Neural progenitor cell (in vitro differentiated cells): ENCODE measurements around the gene CSNK1G2. TPM values are rescaled to one million over a fixed set of nuclear protein-coding genes. Genes with fewer than 3 reads are reported as not detected.

ENCODE experiments used
- DNase-seq: peaks from one replicate; pipeline ENCODE4 v3.0.0-alpha.2; 2016; ENCODE audit warnings: low spot score
- H2AFZ ChIP-seq: fragments of 200-600 bp; sonication (generic); replicated peaks from 2 replicates; pipeline ENCODE4 v1.6.1; 2016; ENCODE audit warnings: antibody characterized with exemption
- H3F3A ChIP-seq: fragments of 200-600 bp; sonication (generic); 2 replicates; pipeline ENCODE4 v1.6.1; 2016; ENCODE audit warnings: antibody characterized with exemption, low read depth
- H3K27ac ChIP-seq: fragments of 200-600 bp; sonication (generic); 2 replicates; pipeline ENCODE4 v1.5.1; 2016; ENCODE audit warnings: mild to moderate bottlenecking
- H3K27me3 ChIP-seq: fragments of 200-600 bp; sonication (generic); 2 replicates; pipeline ENCODE4 v1.6.1; 2016; ENCODE audit warnings: mild to moderate bottlenecking, moderate library complexity
- H3K36me3 ChIP-seq: fragments of 200-600 bp; sonication (generic); 2 replicates; pipeline ENCODE4 v1.5.1; 2016
- H3K4me1 ChIP-seq: fragments of 200-600 bp; sonication (generic); 2 replicates; pipeline ENCODE4 v1.6.1; 2016; ENCODE audit warnings: mixed run types
- H3K4me2 ChIP-seq: fragments of 200-600 bp; sonication (generic); 2 replicates; pipeline ENCODE4 v1.6.1; 2016
- H3K4me3 ChIP-seq: fragments of 200-600 bp; sonication (generic); 2 replicates; pipeline ENCODE4 v1.5.1; 2016
- H3K79me2 ChIP-seq: fragments of 200-600 bp; sonication (generic); 2 replicates; pipeline ENCODE4 v1.6.1; 2016; ENCODE audit warnings: low read depth
- H3K9ac ChIP-seq: fragments of 200-600 bp; sonication (generic); 2 replicates; pipeline ENCODE4 v1.6.1; 2016
- H3K9me3 ChIP-seq: fragments of 200-600 bp; sonication (generic); 2 replicates; pipeline ENCODE4 v1.5.1; 2016; ENCODE audit warnings: low read depth
- H4K20me1 ChIP-seq: fragments of 200-600 bp; sonication (generic); 2 replicates; pipeline ENCODE4 v1.6.1; 2016; ENCODE audit warnings: low read depth
- H3K27ac Mint-ChIP-seq: 3 replicates; pipeline ENCODE4 v1.8.0; 2021; ENCODE audit warnings: mixed read lengths
- H3K27me3 Mint-ChIP-seq: 2 replicates; pipeline ENCODE4 v1.8.0; 2022; ENCODE audit warnings: low read depth, mild to moderate bottlenecking, inconsistent platforms, moderate library complexity, mixed read lengths; ENCODE audit not compliant: insufficient read depth
- H3K36me3 Mint-ChIP-seq: 3 replicates; pipeline ENCODE4 v1.8.0; 2021; ENCODE audit warnings: mixed read lengths
- H3K4me1 Mint-ChIP-seq: 3 replicates; pipeline ENCODE4 v1.8.0; 2021; ENCODE audit warnings: mixed read lengths
- H3K4me3 Mint-ChIP-seq: 3 replicates; pipeline ENCODE4 v1.8.0; 2021; ENCODE audit warnings: mild to moderate bottlenecking, moderate library complexity, mixed read lengths
- H3K9me3 Mint-ChIP-seq: 3 replicates; pipeline ENCODE4 v1.8.0; 2020; ENCODE audit warnings: mixed read lengths
- EZH2 ChIP-seq: fragments of 200-600 bp; sonication (generic); IDR thresholded peaks from 2 replicates; pipeline ENCODE4 v1.6.1; 2017; ENCODE audit warnings: antibody characterized with exemption, mild to moderate bottlenecking, moderate library complexity
- EZH2phosphoT487 ChIP-seq: fragments of 200-600 bp; sonication (generic); IDR thresholded peaks from 2 replicates; pipeline ENCODE4 v1.6.1; 2017; ENCODE audit warnings: antibody characterized with exemption
- total RNA-seq: library from RNA; depleted of rRNA; stranded (reverse); fragments of >200 nt; gene quantifications from 2 replicates; pipeline ENCODE4 v1.2.3, GENCODE V29; 2015; ENCODE audit warnings: low replicate concordance
- TF ChIP-seq, protein P1 (sequence below): fragments of 200-600 bp; sonication (generic); IDR thresholded peaks from 2 replicates; pipeline ENCODE4 v1.5.1; 2017; ENCODE audit warnings: antibody characterized with exemption, mild to moderate bottlenecking

The CSNK1G2 gene
- total RNA-seq, 1 donor from 2014 or later = 49.6 TPM

DNA sequence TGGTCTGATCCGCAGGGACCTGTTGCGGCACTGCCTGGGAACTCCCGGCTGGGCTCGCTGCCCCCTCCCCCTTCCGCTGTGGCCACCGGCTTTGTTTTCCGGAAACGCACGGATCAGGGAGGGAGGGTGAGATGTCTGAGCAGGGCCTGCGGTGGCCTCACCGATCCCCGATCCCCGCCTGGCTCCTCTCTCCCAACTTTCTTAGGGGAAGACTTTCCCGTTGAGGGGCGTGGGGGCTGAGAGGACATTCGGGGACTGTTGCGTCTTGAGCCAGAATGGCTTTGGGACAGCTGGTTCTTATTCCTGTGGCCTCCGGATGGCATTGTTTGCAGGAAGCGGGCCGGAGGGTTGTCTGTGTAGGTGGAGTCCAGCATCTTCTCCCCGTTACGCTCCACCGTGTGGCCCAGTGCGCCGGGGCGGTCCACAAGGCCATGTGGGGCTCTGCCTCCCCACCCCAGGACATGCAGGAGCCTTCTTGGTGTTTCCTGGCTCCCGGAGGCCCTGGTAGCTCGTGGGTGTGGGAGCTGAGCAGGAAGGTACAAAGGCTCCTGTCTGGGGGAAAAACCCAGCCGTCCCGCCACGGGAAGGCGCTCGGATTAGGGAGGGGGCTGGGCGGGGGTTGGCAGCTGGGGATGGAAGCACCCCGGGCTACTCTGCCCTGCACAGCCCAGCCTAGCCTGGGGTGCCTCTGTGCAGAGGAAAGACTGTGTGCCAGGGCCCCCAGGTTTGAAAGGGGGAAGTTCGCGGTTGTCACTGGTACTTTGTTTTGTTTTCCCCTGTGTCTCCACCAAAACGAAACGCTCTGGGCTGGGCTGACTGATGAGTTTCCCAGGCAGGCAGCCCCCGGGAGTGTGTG is 1.3 kb downstream of the CSNK1G2 start:
- Histone ChIP-seq H3K36me3 (no peaks in the 10 kb centered on the region), H2AFZ (peak overlapping the region; percentile 10), H3F3A (peaks cover 35% of the 10 kb centered on the region), H3K79me2 (peaks cover 69% of the 10 kb centered on the region), H4K20me1 (peaks cover 53% of the 10 kb centered on the region), H3K9ac (peak overlapping the region; percentile 72), H3K4me2 (peak overlapping the region; percentile 92), H3K4me1 (peaks cover 17% of the 10 kb centered on the region), H3K4me3 (peak overlapping the region; percentile 89), H3K9me3 (no peaks in the 10 kb centered on the region), H3K27me3 (no peaks in the 10 kb centered on the region), H3K27ac (peak overlapping the region; percentile 89)
- TF ChIP-seq EZH2phosphoT487 (no peak), EZH2 (no peak)
- TF ChIP-seq, protein P1, sequence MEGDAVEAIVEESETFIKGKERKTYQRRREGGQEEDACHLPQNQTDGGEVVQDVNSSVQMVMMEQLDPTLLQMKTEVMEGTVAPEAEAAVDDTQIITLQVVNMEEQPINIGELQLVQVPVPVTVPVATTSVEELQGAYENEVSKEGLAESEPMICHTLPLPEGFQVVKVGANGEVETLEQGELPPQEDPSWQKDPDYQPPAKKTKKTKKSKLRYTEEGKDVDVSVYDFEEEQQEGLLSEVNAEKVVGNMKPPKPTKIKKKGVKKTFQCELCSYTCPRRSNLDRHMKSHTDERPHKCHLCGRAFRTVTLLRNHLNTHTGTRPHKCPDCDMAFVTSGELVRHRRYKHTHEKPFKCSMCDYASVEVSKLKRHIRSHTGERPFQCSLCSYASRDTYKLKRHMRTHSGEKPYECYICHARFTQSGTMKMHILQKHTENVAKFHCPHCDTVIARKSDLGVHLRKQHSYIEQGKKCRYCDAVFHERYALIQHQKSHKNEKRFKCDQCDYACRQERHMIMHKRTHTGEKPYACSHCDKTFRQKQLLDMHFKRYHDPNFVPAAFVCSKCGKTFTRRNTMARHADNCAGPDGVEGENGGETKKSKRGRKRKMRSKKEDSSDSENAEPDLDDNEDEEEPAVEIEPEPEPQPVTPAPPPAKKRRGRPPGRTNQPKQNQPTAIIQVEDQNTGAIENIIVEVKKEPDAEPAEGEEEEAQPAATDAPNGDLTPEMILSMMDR = no peak
- Mint-ChIP-seq H3K9me3 (no peaks in the 10 kb centered on the region), H3K36me3 (peaks cover 8% of the 10 kb centered on the region), H3K27ac (peak overlapping the region; percentile 87), H3K27me3 (peaks cover 6% of the 10 kb centered on the region), H3K4me1 (peaks cover 25% of the 10 kb centered on the region), H3K4me3 (peak overlapping the region; percentile 96)
- peak; percentile 94 for DNase-seq

DNA sequence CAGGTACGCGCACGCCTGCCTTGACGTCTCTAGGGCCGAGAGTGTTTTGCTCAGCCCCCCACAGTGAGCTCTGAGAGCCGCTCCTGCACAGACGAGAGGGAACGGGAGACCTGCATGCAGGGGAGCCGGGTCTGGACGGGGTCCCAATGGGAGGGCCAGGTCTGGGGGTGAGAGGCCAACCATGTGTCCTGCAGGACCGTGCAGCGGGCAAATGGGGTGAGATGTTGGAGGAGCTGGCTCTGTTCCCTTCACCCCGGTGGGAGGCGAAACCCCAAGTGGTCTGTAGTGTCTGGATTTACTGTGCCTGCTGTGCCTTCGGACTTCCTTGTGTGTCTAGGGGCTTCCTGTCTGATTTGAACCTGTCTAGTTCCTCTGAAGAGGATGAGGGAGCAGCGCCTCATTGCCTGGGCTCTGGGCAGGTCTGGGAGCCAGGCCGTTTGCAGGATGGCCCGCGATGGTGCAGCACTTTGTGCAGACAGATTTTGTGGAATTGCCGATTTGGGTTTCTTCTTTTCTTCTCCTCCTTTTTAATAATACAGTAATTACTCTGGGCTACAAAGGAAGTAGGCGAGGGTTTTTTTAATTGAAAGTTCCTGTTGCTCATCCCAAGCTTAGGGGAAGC is 2.1 kb downstream of the CSNK1G2 start:
- Mint-ChIP-seq H3K4me3 (peak overlapping the region; percentile 96), H3K9me3 (no peaks in the 10 kb centered on the region), H3K36me3 (peaks cover 8% of the 10 kb centered on the region), H3K27me3 (peaks cover 2% of the 10 kb centered on the region), H3K4me1 (peaks cover 25% of the 10 kb centered on the region), H3K27ac (peak overlapping the region; percentile 94)
- peak overlapping the region; percentile 72 for H3K9ac ChIP-seq
- H4K20me1 ChIP-seq = peaks cover 60% of the 10 kb centered on the region
- H3K36me3 ChIP-seq = no peaks in the 10 kb centered on the region
- peak overlapping the region; percentile 92 for H3K4me2 ChIP-seq
- H3K4me3 ChIP-seq = peak overlapping the region; percentile 89
- peaks cover 17% of the 10 kb centered on the region for H3K4me1 ChIP-seq
- no peaks in the 10 kb centered on the region for H3K9me3 ChIP-seq
- peak overlapping the region; percentile 89 for H3K27ac ChIP-seq
- H3F3A ChIP-seq = peaks cover 35% of the 10 kb centered on the region
- TF ChIP-seq EZH2phosphoT487 = no peak
- TF ChIP-seq EZH2 = no peak
- TF ChIP-seq, protein P1 = no peak
- H3K79me2 ChIP-seq = peaks cover 76% of the 10 kb centered on the region
- no peaks in the 10 kb centered on the region for H3K27me3 ChIP-seq
- no peak overlapping the region for H2AFZ ChIP-seq
- DNase-seq = peak; percentile 47

DNA sequence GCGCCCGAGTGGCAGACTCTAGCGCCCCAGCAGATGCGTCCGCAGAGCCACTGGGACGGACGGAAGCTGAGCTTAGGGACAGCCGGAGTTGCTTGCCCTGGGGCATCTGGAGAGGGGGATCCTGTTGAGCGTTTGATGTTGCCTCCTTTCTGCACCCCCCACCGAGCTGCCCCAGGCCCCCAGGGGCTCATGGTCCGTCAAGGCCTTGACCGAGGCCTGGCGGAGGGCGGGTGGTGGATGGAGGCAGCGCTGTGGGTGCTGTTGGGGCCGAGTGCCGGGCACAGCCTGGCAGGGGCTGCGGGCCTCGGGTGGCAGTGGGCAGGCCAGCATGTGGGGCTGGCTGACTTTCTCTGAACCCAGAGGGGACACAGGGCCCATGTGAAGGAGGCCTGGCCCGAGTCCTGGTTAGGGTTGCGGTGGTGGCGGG is 2.7 kb downstream of the CSNK1G2 start:
- Histone ChIP-seq H3K9ac (peak overlapping the region; percentile 72), H2AFZ (no peak overlapping the region), H3K4me3 (no peak overlapping the region), H3K36me3 (no peaks in the 10 kb centered on the region), H3F3A (peaks cover 35% of the 10 kb centered on the region), H3K27me3 (no peaks in the 10 kb centered on the region), H3K79me2 (peaks cover 82% of the 10 kb centered on the region), H3K9me3 (no peaks in the 10 kb centered on the region), H3K27ac (no peak overlapping the region), H3K4me2 (no peak overlapping the region), H3K4me1 (peaks cover 17% of the 10 kb centered on the region), H4K20me1 (peaks cover 65% of the 10 kb centered on the region)
- Mint-ChIP-seq H3K4me3 (peak overlapping the region; percentile 96), H3K4me1 (peaks cover 25% of the 10 kb centered on the region), H3K27ac (no peak overlapping the region), H3K9me3 (no peaks in the 10 kb centered on the region), H3K36me3 (peaks cover 11% of the 10 kb centered on the region), H3K27me3 (peaks cover 2% of the 10 kb centered on the region)
- no peak for DNase-seq
- no peak for TF ChIP-seq EZH2phosphoT487
- TF ChIP-seq EZH2 = no peak
- TF ChIP-seq, protein P1 = no peak
